HG02571 (cell line): ENCODE results near the gene C1QTNF3.
"Not testable (repeated sequence)": the region's sequence is repeated elsewhere in the genome, so short reads cannot be mapped to it uniquely, and the experiment has no call there.

Experiments
- ATAC-seq: cut with Tn5 transposase; IDR thresholded peaks from one replicate; pipeline ENCODE4 v1.9.1; 2021; ENCODE audit warnings: mild to moderate bottlenecking, moderate library complexity; ENCODE audit not compliant: unreplicated experiment

The C1QTNF3 gene

GRCh38 chr5:34043099-34043876, at the start of gene C1QTNF3:
C1QTNF3 (minus strand) TSS chr5:34043213; CDS start chr5:34043125, 88 bp downstream.
- ATAC-seq = no peak

- ATAC-seq = not testable (repeated sequence)
These were observed 48.0 kb upstream of the C1QTNF3 start for GRCh38 chr5:34091039-34091438.

GRCh38 chr5:34089802-34090201, 46.8 kb upstream of the C1QTNF3 start:
- ATAC-seq = not testable (repeated sequence)

- not testable (repeated sequence) for ATAC-seq
These were observed 44.7 kb upstream of the C1QTNF3 start for GRCh38 chr5:34087728-34088127.

GRCh38 chr5:34083898-34084297, 40.9 kb upstream of the C1QTNF3 start:
- ATAC-seq = not testable (repeated sequence)

- not testable (repeated sequence) for ATAC-seq
These were observed 36.5 kb upstream of the C1QTNF3 start for GRCh38 chr5:34079505-34079904.

- not testable (repeated sequence) for ATAC-seq
These were observed 34.6 kb upstream of the C1QTNF3 start for GRCh38 chr5:34077636-34078035.

- ATAC-seq = not testable (repeated sequence)
These were observed 33.8 kb upstream of the C1QTNF3 start for GRCh38 chr5:34076719-34077364.

- ATAC-seq = not testable (repeated sequence)
These were observed 31.5 kb upstream of the C1QTNF3 start for GRCh38 chr5:34074472-34074871.

- not testable (repeated sequence) for ATAC-seq
These were observed 31.1 kb upstream of the C1QTNF3 start for GRCh38 chr5:34074071-34074470.

- ATAC-seq = not testable (repeated sequence)
These were observed 27.6 kb upstream of the C1QTNF3 start for GRCh38 chr5:34070626-34071025.

- ATAC-seq = no peak
These were observed 21.6 kb upstream of the C1QTNF3 start for GRCh38 chr5:34064656-34065055.

- no peak for ATAC-seq
These were observed 19.4 kb upstream of the C1QTNF3 start for GRCh38 chr5:34062419-34062818.

GRCh38 chr5:34061993-34062392, 19.0 kb upstream of the C1QTNF3 start:
- ATAC-seq = no peak

GRCh38 chr5:34059977-34060376, 17.0 kb upstream of the C1QTNF3 start:
- ATAC-seq = no peak

GRCh38 chr5:34058532-34058931, 15.5 kb upstream of the C1QTNF3 start:
- ATAC-seq = no peak

GRCh38 chr5:34057569-34057968, 14.6 kb upstream of the C1QTNF3 start:
- ATAC-seq = no peak

- no peak for ATAC-seq
These were observed 14.1 kb upstream of the C1QTNF3 start for GRCh38 chr5:34057118-34057517.

GRCh38 chr5:34055667-34056066, 12.7 kb upstream of the C1QTNF3 start:
- ATAC-seq = no peak

GRCh38 chr5:34054400-34054729, 11.4 kb upstream of the C1QTNF3 start:
- no peak for ATAC-seq

GRCh38 chr5:34053571-34054399, 10.8 kb upstream of the C1QTNF3 start:
- no peak for ATAC-seq
